Measurements from ENCODE around the gene C1QTNF7. TPM values are rescaled to one million over a fixed set of nuclear protein-coding genes. Genes with fewer than 3 reads are reported as not detected.

The C1QTNF7 gene
- total RNA-seq, 3 donors from 2014 or later, result 1.3 to 13.0 (median 1.5) TPM

GRCh38 chr4:15434676-15435075, 6.8 kb downstream of the C1QTNF7 start:
- no peak for DNase-seq
- no peaks in the 10 kb centered on the region for H3K4me1 ChIP-seq (ENCODE audit: low read depth)
- intact Hi-C loops (cut with DNase I, micrococcal nuclease), result no loop called here
- ATAC-seq, result no peak
- H3K36me3 ChIP-seq (ENCODE audit: low read depth), result no peaks in the 10 kb centered on the region
- no peak for TF ChIP-seq CTCF (IDR thresholded peaks at IDR 0.05)
- no peaks in the 10 kb centered on the region for H3K9me3 ChIP-seq
- H3K4me3 ChIP-seq, result no peak overlapping the region

- no peaks in the 10 kb centered on the region for H3K9me3 ChIP-seq
- intact Hi-C loops (cut with DNase I, micrococcal nuclease), result no loop called here
- H3K4me1 ChIP-seq (ENCODE audit: low read depth), result no peaks in the 10 kb centered on the region
- H3K4me3 ChIP-seq, result no peak overlapping the region
- ATAC-seq (no peak), DNase-seq (no peak)
- H3K36me3 ChIP-seq (ENCODE audit: low read depth), result no peaks in the 10 kb centered on the region
- TF ChIP-seq CTCF (IDR thresholded peaks at IDR 0.05), result no peak
These were observed 8.7 kb downstream of the C1QTNF7 start for GRCh38 chr4:15436513-15436912.

- Histone ChIP-seq H3K9me3 (no peaks in the 10 kb centered on the region), H3K4me3 (no peak overlapping the region), H3K36me3 (ENCODE audit: low read depth) (no peaks in the 10 kb centered on the region), H3K4me1 (ENCODE audit: low read depth) (no peaks in the 10 kb centered on the region)
- ATAC-seq (no peak), DNase-seq (no peak)
- TF ChIP-seq CTCF (IDR thresholded peaks at IDR 0.05), result no peak
- intact Hi-C loops (cut with DNase I, micrococcal nuclease), result no loop called here
These were observed 11.2 kb downstream of the C1QTNF7 start for GRCh38 chr4:15438939-15439524.

GRCh38 chr4:15443371-15444160, 15.7 kb downstream of the C1QTNF7 start:
- Histone ChIP-seq H3K9me3 (no peaks in the 10 kb centered on the region), H3K4me1 (ENCODE audit: low read depth) (no peaks in the 10 kb centered on the region), H3K4me3 (no peak overlapping the region), H3K36me3 (ENCODE audit: low read depth) (no peaks in the 10 kb centered on the region)
- ATAC-seq (no peak), DNase-seq (no peak)
- intact Hi-C loops (cut with DNase I, micrococcal nuclease), result no loop called here
- no peak for TF ChIP-seq CTCF (IDR thresholded peaks at IDR 0.05)

- DNase-seq (no peak), ATAC-seq (no peak)
- Histone ChIP-seq H3K4me3 (no peak overlapping the region), H3K4me1 (ENCODE audit: low read depth) (no peaks in the 10 kb centered on the region), H3K9me3 (no peaks in the 10 kb centered on the region), H3K36me3 (ENCODE audit: low read depth) (no peaks in the 10 kb centered on the region)
- TF ChIP-seq CTCF (IDR thresholded peaks at IDR 0.05), result no peak
- intact Hi-C loops (cut with DNase I, micrococcal nuclease), result no loop called here
These were observed 16.4 kb downstream of the C1QTNF7 start for GRCh38 chr4:15444276-15444675.
